ENCODE data around the gene RBM20.
"Not testable (repeated sequence)": the region's sequence is repeated elsewhere in the genome, so short reads cannot be mapped to it uniquely, and the experiment has no call there.

The RBM20 gene

DNA sequence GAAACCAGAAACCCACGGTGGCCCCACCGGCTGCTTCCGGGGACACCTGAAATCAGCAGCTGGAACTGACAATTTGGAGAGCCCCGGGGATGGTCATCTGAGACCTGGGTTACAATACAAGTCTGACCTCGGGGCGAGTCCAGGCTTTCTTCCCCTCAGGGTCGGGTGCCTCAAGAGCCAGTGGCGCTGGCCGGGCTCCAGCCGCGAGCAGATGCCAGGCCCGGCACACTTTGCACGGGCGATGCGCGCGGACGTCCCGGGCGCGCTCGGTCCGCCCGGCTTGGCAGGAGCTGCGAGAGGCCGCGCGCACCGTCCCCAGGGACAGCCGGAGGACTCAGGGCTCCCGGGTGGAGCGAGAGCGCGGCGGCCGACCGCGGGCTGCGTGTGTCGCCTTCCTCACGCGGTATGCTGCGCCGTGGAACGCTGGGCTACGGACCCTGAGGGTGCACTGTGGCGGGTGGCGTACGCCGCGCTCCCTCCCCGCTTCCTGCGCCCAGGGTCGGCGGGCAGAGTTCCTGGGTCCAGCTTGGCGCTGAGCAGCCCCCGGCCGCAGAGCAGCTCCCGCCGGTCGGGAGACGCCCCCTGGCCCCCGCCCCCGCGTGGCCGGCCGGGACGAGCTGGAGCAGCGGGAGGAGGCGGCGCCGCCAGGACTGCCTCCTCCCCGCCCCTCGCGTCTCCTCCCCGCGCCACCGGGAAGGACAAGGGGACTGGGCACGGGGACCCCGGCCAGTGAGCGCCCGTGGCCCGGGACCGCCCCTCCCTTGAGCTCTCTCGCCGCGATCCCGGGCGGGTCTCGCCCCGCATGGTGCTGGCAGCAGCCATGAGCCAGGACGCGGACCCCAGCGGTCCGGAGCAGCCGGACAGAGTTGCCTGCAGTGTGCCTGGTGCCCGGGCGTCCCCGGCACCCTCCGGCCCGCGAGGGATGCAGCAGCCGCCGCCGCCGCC, at the start of gene RBM20:
Gene RBM20, plus strand, starts transcription at position 684 of the 945 bp plus-strand sequence. Its CDS starts 119 bp downstream, at position 803.
- DNase-seq, result peak in 1 of 2 experiments; percentile 26

DNA sequence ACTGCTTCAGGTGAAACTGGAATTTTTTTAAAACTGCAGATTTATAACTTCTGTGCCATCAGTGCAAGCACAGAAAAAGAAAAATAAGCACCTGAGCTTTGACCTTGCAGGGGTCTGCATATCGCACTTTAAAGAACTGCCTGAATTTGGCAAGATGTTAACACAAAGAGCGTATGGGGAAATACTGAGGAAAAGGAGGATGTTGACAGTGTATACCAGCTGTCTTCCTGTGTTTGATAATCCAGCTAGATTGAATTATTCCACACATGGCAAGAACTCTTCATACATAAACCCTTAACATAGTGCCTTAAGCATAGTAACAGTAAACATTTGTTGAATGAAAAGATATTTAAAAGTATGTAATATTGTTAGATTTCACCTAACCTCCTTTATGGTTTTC, 46.7 kb upstream of the RBM20 start:
- DNase-seq, result no peak

DNA sequence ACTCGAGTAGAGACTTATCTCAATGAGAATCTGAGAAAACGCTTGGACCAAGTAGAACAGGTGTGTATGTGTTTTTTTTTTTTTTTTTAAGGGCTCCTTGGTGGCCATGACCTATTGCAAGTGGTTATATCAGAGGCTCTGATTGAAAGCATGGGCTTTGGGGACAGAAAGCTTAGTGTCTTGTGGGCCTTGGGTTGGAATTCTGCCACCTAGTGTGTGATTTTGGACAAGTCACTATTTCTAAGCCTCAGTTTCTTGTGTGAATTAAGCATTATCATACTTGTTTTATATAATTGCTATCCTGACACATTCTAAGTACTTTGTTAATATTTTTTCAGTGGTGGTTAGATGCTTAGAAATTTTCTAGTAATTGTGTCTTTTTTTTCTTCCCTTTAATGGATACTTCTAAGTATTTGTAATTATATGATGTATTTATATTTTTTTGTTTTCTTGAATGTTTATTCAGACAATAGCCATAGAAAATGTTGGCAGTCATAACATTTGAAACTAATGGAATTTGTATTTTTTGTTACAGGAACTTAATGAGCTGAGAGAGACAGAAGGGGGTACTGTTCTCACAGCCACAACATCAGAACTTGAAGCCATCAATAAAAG, 43.5 kb upstream of the RBM20 start:
- peak; percentile 11 to 50 for DNase-seq

DNA sequence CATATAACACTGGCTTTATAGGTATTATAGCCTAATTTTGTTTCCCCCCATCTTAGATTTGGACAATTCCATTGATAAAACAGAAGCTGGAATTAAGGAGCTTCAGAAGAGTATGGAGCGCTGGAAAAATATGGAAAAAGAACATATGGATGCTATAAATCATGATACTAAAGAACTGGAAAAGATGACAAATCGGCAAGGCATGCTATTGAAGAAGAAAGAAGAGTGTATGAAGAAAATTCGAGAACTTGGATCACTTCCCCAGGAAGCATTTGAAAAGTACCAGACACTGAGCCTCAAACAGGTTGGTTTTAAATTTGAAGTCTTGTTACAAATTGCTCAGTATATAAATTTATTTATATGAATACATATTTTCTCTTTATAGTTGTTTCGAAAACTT, 42.6 kb upstream of the RBM20 start:
- DNase-seq, result no peak

DNA sequence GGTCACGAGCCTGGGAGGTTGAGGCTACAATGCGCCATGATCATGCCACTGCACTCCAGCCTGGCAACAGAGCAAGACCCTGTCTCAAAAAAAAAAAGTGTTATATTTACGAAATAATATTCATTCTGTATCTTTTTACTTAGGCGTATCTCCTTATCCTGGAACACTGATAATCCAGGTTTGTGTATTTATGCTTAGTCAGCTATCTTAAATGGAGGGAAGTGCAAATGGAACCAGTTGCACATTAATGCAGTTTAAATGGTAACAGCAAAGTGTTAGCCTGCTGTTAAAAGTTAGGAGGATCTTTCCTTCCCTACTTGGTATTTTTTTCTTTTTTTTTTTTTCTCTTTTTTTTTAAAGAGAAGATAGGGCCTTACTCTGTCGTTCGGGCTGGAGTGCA, 36.0 kb upstream of the RBM20 start:
- no peak for DNase-seq

DNA sequence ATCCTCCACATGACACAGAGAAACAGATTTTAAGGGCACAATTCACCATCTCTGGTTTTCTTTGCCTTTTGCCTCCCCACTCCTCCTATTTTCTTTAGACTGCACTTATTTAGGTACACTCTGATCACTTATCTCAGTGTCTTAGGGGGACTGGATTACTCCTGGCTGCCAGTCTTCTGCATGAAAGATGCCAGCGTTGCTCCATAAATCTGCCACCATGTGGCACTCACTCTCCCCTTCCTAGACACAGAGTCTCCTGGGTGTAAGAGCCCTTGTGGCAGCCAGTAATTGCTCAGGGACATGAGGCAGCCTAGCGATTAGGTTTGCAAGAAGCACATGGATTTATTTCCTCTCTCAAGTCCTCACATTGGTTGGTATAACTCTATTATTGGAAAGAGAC, 34.5 kb upstream of the RBM20 start:
- peak; percentile 31 to 66 for DNase-seq

DNA sequence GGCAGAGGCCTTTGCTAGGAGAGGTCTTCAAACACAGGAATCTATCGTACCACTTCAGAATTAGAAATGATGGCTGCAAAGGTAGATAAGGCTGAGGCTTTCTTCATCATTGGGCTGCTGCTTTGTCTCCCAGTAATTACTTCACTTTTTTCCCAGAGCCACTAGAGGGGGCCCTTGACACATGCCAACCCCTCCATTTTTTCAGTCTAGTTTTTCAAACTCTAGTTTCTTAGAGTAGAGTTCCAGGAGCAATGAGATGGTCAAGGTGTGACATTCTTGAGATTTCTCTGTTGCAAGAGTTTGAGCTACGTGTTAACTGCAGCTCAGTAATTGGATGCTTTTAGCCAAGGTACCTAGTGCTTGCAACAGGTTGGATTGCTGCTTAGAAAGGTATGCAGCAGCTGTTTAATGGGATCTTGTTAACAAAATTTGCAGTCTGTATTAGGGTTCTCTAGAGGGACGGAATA, 33.8 kb upstream of the RBM20 start:
- DNase-seq, result peak in 1 of 2 experiments; percentile 30

DNA sequence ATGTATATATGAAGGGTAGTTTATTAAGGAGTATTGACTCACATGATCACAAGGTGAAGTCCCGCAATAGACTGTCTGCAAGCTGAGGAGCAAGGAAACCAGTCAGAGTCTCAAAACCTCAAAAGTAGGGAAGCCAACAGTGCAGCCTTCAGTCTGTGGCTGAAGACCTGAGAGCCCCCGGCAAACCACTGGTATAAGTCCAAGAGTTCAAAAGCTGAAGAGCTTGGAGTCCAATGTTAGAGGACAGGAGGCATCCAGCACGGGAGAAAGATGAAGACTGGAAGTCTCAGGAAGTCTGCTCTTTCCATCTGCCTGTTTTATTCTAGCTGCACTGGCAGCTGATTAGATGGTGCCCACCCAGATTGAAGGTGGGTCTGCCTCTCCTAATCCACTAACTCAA, 33.4 kb upstream of the RBM20 start:
- DNase-seq, result not testable (repeated sequence)

DNA sequence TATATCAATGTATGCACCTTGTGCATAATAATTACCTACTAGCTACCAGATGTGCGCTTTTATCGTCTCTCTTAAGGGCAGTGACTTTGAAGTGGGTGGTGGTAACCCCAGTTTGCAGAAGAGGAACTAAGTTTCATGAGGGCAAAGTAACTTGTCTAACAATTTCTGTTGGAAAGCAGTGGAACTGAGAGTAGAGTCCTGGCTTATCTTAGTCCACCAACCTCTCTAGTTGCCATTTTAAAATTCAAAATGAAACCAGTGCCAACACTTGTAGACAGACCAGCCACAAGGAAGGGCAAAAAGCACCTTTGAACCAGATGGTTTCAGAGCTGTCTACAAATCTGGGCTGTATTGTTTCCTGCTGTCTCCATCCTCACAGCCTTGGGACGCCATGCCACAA, 32.0 kb upstream of the RBM20 start:
- no peak for DNase-seq

DNA sequence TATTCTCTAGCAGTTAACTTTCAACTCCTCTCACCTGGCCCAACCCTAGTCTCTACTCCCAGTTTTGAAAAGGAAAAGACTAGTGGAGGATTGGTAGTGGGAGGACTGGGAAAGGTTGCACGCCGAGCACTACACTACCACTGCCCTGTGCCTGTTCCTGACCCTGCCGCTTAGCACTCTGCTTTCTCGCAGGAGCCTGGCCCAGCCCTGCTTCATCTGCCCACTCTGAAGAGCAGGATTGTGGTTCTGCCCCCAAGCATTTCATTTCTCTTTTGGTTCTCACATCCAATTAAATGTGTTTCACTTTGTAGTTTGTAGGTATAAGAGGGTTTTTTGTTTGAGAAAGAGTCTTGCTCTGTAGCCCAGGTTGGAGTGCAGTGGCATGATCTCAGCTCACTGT, 31.5 kb upstream of the RBM20 start:
- DNase-seq, result no peak

DNA sequence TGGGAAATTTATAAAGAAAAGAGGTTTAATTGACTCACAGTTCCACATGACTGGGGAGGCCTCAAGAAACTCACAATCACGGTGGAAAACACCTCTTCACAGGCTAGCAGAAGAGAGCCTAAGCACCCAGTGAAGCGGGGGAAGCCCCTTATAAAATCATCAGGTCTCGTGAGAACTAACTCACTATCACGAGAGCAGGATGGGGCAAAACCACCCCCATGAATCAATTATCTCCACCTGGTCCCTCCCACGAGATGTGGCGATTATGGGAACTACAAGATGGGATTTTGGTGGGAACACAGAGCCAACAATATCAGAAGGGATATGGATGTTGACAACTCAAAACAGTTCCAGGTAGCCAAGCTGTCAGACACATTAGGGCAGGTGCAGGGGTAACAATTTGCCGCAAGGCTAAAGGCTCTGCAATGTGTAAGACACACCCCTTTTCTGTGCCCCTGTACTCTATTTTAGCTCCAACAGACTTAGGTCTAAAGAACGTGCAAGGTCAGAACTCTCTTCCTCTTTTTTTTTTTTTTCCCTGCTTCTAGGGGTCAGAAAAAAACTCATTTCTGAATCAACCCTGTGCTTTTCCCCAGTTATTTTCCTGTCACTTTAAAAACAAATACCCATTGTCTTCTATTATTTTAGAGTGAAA, 30.7 kb upstream of the RBM20 start:
- no peak for DNase-seq

DNA sequence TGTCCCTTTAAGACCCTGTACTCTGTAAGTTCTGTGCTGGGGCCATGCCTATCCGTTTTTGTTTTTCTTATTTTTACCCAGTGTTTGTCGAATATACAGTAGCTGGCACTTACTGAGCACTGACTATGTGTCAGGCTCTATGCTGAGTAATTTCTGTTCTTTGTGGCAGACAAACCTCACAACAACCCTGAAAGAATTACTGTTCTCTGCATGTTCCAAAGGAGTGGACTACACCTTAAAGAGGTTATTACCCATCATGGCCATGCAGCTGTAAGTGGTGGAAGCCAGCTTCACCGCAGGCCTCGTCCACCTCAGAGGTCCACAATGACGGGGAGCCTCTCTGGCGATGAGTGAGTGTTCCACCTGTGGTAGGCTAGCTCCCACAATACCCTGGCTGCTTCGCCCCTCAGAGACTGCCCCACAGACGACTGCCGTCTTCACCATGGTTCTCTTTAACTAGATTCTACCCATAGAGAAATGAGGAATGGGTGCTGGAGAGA, 30.1 kb upstream of the RBM20 start:
- DNase-seq, result no peak

DNA sequence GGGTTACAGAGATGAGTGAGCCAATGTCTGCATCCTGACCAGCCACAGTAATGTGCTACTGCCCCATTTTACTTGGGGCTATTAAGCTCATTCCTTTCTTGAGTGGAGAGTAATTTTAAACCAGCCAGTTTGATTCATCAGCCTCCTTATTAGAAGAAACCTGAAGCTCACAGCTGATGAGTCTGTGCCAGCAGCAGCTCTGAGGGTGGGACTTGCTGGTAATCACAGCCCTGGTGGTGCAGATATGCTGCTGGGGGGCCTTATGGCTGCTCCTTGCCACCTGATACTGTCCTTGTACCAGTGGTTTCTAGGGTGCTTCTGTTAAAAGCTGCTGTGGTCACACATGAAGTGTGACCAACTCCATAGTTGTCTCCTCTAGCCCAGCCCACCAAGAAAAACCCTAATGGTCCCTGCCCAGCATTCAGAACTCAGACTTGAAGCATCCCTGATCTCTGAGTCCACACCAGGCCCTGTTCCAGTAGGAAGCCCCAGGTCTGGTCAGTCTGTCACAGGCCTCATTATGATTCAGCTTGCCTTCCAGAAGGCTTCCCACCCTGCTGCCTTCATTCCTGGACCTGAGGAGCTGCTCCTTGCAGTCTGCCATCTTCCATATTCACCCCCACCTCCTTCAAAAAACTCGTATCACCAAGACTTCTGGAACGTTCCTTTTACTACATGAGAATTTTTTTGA, 28.9 kb upstream of the RBM20 start:
- DNase-seq, result peak in 1 of 2 experiments; percentile 24

DNA sequence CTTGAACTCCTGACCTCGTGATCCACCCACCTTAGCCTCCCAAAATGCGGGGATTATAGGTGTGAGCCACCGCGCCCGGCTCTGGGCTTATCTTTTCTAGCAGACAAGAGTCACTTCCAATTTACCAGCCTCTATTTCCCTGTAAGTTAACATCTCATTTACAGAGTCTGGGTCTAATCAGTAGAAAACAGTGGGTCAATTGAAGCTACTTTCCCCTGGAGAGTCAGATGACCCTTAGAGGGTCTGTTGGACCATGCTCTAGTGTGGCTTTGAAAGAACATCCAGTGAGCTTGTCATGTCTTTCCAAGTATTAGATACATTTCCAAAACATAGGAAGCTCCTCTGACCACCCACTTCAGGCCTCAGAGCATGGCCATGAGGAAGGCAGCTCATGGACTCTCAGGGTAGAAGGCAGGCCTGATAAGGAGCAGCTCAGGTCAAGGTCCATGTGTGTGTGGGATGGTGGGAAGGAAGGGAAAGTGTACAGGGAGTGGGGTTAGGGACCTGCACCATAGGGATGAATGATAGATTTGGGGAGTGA, 27.6 kb upstream of the RBM20 start:
- DNase-seq, result no peak

DNA sequence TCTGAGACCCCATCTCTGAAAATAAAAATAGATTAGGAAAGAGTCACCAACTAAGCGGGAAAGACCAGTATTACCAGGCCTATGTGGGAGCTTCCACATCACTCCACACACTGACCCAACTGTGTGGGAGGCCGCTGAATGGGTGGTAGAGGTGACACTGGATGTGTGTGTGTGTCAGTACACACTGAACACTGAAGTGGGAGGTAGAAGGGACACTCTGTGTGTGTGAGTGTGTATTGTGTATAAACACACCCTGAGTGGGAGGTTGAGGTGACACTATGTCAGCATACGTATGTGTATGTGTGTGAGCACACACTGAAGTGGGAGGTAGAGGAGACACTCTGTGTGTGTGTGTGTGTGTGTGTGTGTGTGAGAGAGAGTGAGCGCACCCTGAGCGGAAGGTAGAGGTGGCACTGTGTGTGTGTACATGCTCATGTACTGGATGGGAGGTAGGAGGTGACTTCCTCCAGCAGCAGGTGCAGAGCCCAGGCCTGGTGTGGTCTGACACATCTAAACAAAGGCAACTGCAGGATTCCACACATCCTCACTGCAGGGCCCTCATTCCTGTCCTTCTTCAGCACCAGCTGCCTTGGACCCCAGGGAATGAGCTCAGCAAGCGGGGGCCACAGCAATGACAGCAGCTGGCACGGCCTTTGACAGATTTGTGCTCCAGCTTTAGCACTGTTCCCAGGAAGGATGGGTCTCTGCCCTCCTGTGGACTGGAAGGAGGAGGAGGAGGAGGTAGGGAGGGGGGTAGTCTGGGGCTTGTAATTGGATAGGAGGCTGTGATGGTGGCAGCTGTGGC, 26.5 kb upstream of the RBM20 start:
- DNase-seq, result peak; percentile 49 to 85

DNA sequence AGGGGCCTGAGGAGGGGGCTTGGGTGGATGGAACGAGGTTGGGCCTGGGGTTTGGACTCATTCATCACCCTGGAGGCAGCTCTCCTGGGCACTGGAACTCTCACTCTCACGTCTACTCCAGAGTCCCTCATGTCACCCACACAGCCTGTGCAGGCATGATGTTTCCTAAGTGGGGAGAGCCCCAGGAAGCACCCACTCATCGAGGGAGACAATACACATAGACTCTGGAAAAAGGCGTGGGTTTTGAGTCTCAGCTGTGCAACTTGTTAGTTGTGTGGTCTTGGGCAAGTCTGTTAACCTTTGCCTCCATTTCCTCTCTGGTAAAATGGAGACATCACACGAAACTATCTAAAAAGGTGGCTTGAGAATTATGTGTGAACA, 25.9 kb upstream of the RBM20 start:
- DNase-seq, result peak in 1 of 2 experiments; percentile 16

DNA sequence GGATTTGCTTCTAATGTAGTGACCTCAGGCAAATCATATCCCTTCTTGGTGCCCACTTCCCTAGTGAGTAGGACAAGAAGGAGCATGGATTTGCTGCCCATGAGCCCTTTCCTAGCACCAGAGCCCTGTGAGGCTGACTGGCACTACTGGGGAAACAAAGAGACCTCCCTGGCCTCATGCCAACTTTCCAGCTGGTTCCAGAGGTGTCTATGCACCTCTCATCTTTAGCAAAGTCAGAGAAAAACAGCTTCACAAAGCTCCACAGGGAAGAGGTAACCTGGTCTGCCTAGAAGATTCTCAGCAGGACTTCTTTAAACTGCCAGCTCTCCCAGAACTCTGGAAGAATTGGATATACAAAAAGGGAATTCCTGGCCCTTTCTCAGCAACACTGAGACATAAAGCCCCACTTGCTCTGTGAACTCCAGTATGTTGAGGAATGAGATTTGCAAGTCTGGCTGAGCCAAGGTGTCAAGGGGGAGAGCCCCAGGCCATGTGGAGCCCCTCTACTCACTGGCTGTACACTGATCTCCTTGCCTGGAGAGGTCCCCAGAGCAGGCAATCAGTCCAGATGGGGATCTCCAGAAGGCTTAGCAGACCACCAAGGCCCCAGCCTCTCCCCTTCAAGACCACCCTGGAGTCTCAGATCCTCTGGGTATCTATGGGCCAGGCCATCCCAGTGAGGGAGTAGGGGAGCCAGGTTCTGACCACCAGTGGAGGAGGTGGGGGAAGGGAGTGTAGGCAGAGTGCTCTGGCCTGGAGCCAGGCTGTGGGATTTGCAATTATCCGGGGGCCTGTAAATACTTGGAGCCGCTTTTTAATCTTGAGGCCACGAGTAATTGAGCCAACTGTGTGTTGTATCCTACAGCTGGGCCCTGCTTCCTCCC, 24.4 kb upstream of the RBM20 start:
- peak; percentile 49 to 74 for DNase-seq

DNA sequence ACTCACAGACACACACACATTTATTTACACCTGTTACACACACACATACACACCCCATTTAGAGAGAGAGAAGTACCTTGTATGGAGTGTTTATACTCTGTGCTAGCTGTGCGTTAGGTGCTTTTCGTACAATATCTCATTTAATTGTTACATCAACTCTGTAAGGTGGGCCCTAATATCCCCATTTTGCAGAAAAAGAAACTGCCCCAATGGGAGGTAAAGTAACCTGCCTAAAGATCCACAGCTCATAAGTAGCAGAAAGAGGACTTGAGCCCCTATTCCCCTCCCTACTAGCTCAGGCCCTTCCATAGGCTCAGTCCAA, 23.8 kb upstream of the RBM20 start:
- DNase-seq, result no peak

DNA sequence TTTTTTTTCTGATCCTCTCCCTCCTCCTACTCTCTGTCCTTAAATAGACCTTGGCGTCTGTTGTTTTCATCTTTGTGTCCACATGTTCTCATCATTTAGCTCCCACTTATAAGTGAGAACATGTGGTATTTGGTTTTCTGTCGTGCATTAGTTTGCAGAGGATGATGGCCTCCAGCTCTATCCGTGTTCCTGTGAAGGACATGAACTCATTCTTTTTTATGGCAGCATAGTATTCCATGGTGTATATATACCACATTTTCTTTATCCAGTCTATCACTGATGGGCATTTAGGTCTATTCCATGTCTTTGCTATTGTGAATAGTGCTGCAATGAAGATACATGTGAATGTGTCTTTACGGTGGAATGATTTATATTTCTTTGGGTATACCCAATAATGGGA, 20.8 kb upstream of the RBM20 start:
- peak in 1 of 2 experiments; percentile 20 for DNase-seq

DNA sequence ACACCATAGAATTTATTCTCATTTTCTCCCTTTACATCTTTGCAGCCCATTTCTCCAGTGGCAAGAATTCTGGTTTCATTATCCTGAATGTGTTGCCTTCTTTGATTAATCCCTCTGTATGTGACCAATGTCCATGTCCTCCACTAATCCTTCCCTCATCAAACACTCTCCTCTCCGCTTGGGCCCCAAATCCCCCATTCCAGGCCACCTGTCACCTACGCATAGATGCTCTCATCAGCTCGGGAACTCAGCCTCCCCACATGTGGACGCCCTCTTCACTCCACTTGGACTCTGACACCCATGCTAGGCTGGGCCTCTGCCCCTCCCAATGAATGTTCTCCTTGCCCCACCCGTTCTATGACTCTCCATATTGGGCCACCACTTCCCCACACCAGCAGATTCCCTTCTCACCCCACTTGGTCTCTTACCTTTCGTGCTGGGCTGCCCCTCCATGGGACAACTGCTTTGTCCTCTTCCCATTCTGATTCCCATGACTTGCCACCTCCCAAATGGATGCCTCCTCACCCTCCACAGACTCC, 18.7 kb upstream of the RBM20 start:
- peak; percentile 65 to 87 for DNase-seq
